Heart left ventricle (tissue), 13 donors: ENCODE data around the gene DCLK1.

Experiments
- CTCF ChIP-seq, 12 donors: fragments of 200-600 bp; sonication (generic) in 4 of 12; IDR thresholded peaks; one replicate each; pipeline versions ENCODE4 v1.5.0 to v1.8.0; 2018 to 2022; ENCODE audit warnings: antibody characterized with exemption in 12 of 12, mild to moderate bottlenecking in 5 of 12
- POLR2A ChIP-seq, 2 donors: fragments of 450-650 bp; IDR thresholded peaks; one replicate each; pipeline ENCODE4 v1.6.1; 2017; ENCODE audit warnings: antibody characterized with exemption in 2 of 2, mild to moderate bottlenecking in 2 of 2, moderate library complexity in 2 of 2
- donor health status: ischemic (EF 13 %, LVEDD 7.1; RV severe dilation, severe dysfunction).
- donor health status: DM: no; HTN: yes; CAD: no.
- donor health status: DM: no; HTN: no; CAD: no.
- donor health status: ischemic (EF 25% LVEDD 6.9; RV normal size, moderate dysfunction).
- donor health status: ischemic (EF 25% LVEDD 5.7; RV mildly dilated, moderate dysfunction).
- donor health status: ischemic (EF 35%, LVEDD 5.7; RV mildly dilated, moderate dysfunction).
- donor health status: nonischemic (EF 11% LVEDD 7.7; RV severe dilation, severe dysfunction).
- donor health status: DM: yes; HTN: yes; CAD: no.
- donor health status: PGD.
- donor health status: ischemic (EF 29% LVEDD 5.4; RV normal size, mild dysfunction).
- donor health status: nonischemic (EF 23%, LVEDD 6.1; RV moderate dilation, normal function).

- TF ChIP-seq CTCF (IDR thresholded peaks at IDR 0.05) (no peak), POLR2A (IDR thresholded peaks at IDR 0.05) (no peak)
Measured at GRCh38 chr13:35917252-35917941, 213.8 kb downstream of the DCLK1 start.
